GM12878 (cell line): ENCODE data around the gene MACROD2. TPM values are rescaled to one million over a fixed set of nuclear protein-coding genes. Genes with fewer than 3 reads are reported as not detected.
A peak's percentile ranks its signal among the peaks of the same experiment; 100 is the strongest.

Experiments
- ATAC-seq: fragments of 200-7000 bp; cut with Tn5 transposase; 3 replicates; pipeline ENCODE4 v1.9.1; 2020; ENCODE audit warnings: mild to moderate bottlenecking, moderate library complexity
- BruUV-seq: library from RNA; stranded (reverse); fragments of 400-500 nt; replicated peaks from 2 replicates; lab custom pipeline; 2021; lab: Mats Ljungman, UMichigan
- CTCF ChIA-PET: fragments of 300-600 bp; sonication (Branson Sonifier 250); formaldehyde crosslinking; extraction: SDS; loops from one replicate; lab custom pipeline; 2021; ENCODE audit warnings: inconsistent platforms; lab: Yijun Ruan, JAX
- POLR2A ChIA-PET: fragments of 350-600 bp; formaldehyde crosslinking; extraction: SDS; loops from one replicate; lab custom pipeline; 2021; ENCODE audit warnings: inconsistent platforms; lab: Charles Lee
- RAD21 ChIA-PET: fragments of 300-600 bp; sonication (Branson Sonifier 250); formaldehyde crosslinking; loops from one replicate; lab custom pipeline; 2023; ENCODE audit warnings: antibody characterized with exemption; ENCODE audit not compliant: unreplicated experiment; lab: Charles Lee
- SMC1A ChIA-PET: fragments of 300-600 bp; sonication (Branson Sonifier 250); formaldehyde crosslinking; loops from one replicate; lab custom pipeline; 2023; ENCODE audit not compliant: unreplicated experiment, uncharacterized antibody; lab: Charles Lee
- DNase-seq: peaks from one replicate; pipeline ENCODE4 v3.0.0-alpha.2; 2011; ENCODE audit warnings: low read depth, low spot score
- FAIRE-seq: peaks from 3 replicates; lab custom pipeline; 2011; peaks lifted over from hg19 to GRCh38; lab: Jason Lieb, UNC
- H2AFZ ChIP-seq: 2 replicates; pipeline ENCODE4 v1.6.0; 2011; ENCODE audit warnings: low read depth, low read length, control low read depth; ENCODE audit not compliant: control insufficient read depth
- H3K27ac ChIP-seq: 2 replicates; pipeline ENCODE4 v1.5.1; 2011; ENCODE audit warnings: control low read depth; ENCODE audit not compliant: control insufficient read depth, insufficient read depth
- H3K27me3 ChIP-seq, 2 experiments: replicated peaks in 1 of 2; 2 replicates each; pipeline versions ENCODE4 v1.6.0 to v1.6.1; 2011; ENCODE audit warnings: low read length in 1 of 2; ENCODE audit not compliant: control insufficient read depth in 2 of 2, insufficient read depth in 2 of 2
- H3K36me3 ChIP-seq, 2 experiments: 2 replicates each; pipeline ENCODE4 v1.5.1; 2011; ENCODE audit warnings: low read length in 1 of 2; ENCODE audit not compliant: control insufficient read depth in 2 of 2, insufficient read depth in 2 of 2
- H3K4me1 ChIP-seq: 2 replicates; pipeline ENCODE4 v1.6.1; 2011; ENCODE audit warnings: mild to moderate bottlenecking, low read length, moderate library complexity, mixed read lengths; ENCODE audit not compliant: control insufficient read depth, insufficient read depth
- H3K4me2 ChIP-seq: 2 replicates; pipeline ENCODE4 v1.6.0; 2011; ENCODE audit warnings: control low read depth; ENCODE audit not compliant: control insufficient read depth, insufficient read depth
- H3K4me3 ChIP-seq: fragments of 200-600 bp; sonication (generic); 2 replicates; pipeline ENCODE4 v1.5.1; 2016
- H3K79me2 ChIP-seq: 2 replicates; pipeline ENCODE4 v1.6.0; 2011; ENCODE audit warnings: low read length; ENCODE audit not compliant: control insufficient read depth, insufficient read depth
- H3K9ac ChIP-seq: 2 replicates; pipeline ENCODE4 v1.8.0; 2011; ENCODE audit warnings: low read length, control low read depth, mixed read lengths; ENCODE audit not compliant: control insufficient read depth, insufficient read depth
- H3K9me3 ChIP-seq: replicated peaks from 3 replicates; pipeline ENCODE4 v1.5.1; 2011; ENCODE audit warnings: mild to moderate bottlenecking, low read length; ENCODE audit not compliant: control insufficient read depth, insufficient read depth
- H4K20me1 ChIP-seq: 2 replicates; pipeline ENCODE4 v1.6.0; 2011; ENCODE audit not compliant: control insufficient read depth, insufficient read depth
- BACH1 ChIP-seq: fragments of 450-650 bp; IDR thresholded peaks from 2 replicates; pipeline ENCODE4 v1.6.1; 2017; ENCODE audit warnings: mild to moderate bottlenecking, borderline replicate concordance
- DPF2 ChIP-seq: fragments of 450-650 bp; IDR thresholded peaks from 2 replicates; pipeline ENCODE4 v1.6.1; 2017; ENCODE audit warnings: mild to moderate bottlenecking
- IKZF2 ChIP-seq, 2 experiments: fragments of 450-650 bp; IDR thresholded peaks; 2 replicates each; pipeline ENCODE4 v1.6.1; 2017; ENCODE audit warnings: mild to moderate bottlenecking in 2 of 2, moderate library complexity in 2 of 2
- MXI1 ChIP-seq: fragments of 150-350 bp; IDR thresholded peaks from 2 replicates; pipeline ENCODE4 v1.6.1; 2011; ENCODE audit warnings: low read depth, mild to moderate bottlenecking, inconsistent platforms, low read length, improper control_type of control experiment
- RAD51 ChIP-seq: fragments of 450-650 bp; IDR thresholded peaks from 2 replicates; pipeline ENCODE4 v1.6.1; 2016; ENCODE audit warnings: moderate library complexity, mild to moderate bottlenecking, inconsistent platforms
- SIX5 ChIP-seq: IDR thresholded peaks from 2 replicates; pipeline ENCODE4 v1.6.1; 2011; ENCODE audit warnings: mild to moderate bottlenecking, low read depth, low read length, moderate library complexity; ENCODE audit not compliant: severe bottlenecking
- STAT1 ChIP-seq: fragments of 450-650 bp; conservative IDR thresholded peaks from 2 replicates; pipeline ENCODE4 v1.6.1; 2014; ENCODE audit warnings: antibody characterized with exemption, mild to moderate bottlenecking
- WGBS: methylation state at CpG from one replicate; pipeline ENCODE4 v1.1.6; 2016; ENCODE audit warnings: low lambda C conversion rate; ENCODE audit not compliant: insufficient replicate concordance, insufficient coverage; ENCODE audit errors: missing lambda C conversion rate; 5-methylcytosine and 5-hydroxymethylcytosine counted together
- in situ Hi-C: fragments of 300-500 bp; cut with MboI; formaldehyde crosslinking; loops from 9 replicates; pipeline ENCODE4 v1.14.3; 2018; ENCODE audit warnings: mixed read lengths
- intact Hi-C: fragments of 100-400 bp; cut with micrococcal nuclease; formaldehyde crosslinking; loops from one replicate; pipeline ENCODE4 v1.14.2; 2022; ENCODE audit not compliant: unreplicated experiment
- polyA plus RNA-seq, 11 experiments: library from polyadenylated mRNA; depleted of rRNA in 4 of 11; unstranded in 6 of 11; stranded (reverse) in 5 of 11; fragments of >200 nt; fragmentation: Nextera tagmentation in 4 of 11; fragmentation: Illumina TruSeq in 1 of 11; extraction: Ambion mirVana in 4 of 11; extraction: Trizol in 1 of 11; gene quantifications; 1 replicate in 1 of 11; 2 replicates in 10 of 11; pipeline versions ENCODE4 v1.2.1 to v1.2.3, GENCODE V29; 2011 to 2016; ENCODE audit warnings: inconsistent platforms in 2 of 11, missing spikeins in 2 of 11, low read depth in 1 of 11
- total RNA-seq, 4 experiments: library from RNA; depleted of rRNA in 3 of 4; stranded (reverse); fragments of >200 nt in 3 of 4; fragmentation: Illumina TruSeq in 1 of 4; extraction: Trizol in 1 of 4; gene quantifications; 2 replicates each; pipeline versions ENCODE4 v1.2.1 to v1.2.3, GENCODE V29; 2013 to 2021
- TF ChIP-seq, protein P1 (sequence below): fragments of 450-650 bp; conservative IDR thresholded peaks from 2 replicates; pipeline ENCODE4 v1.6.1; 2017; ENCODE audit warnings: mild to moderate bottlenecking, moderate library complexity
- TF ChIP-seq, protein P2 (sequence below): fragments of 450-650 bp; IDR thresholded peaks from 2 replicates; pipeline ENCODE4 v1.6.1; 2017; ENCODE audit warnings: mild to moderate bottlenecking, low read depth, inconsistent platforms; ENCODE audit not compliant: poor library complexity, severe bottlenecking

MACROD2 gene
- total and polyA plus RNA-seq, 10 of the 15 experiments (the other 5 are each of a cell fraction or from before 2014, with no cell fraction given): 1.1 to 21.5 (median 2.2) TPM

DNA sequence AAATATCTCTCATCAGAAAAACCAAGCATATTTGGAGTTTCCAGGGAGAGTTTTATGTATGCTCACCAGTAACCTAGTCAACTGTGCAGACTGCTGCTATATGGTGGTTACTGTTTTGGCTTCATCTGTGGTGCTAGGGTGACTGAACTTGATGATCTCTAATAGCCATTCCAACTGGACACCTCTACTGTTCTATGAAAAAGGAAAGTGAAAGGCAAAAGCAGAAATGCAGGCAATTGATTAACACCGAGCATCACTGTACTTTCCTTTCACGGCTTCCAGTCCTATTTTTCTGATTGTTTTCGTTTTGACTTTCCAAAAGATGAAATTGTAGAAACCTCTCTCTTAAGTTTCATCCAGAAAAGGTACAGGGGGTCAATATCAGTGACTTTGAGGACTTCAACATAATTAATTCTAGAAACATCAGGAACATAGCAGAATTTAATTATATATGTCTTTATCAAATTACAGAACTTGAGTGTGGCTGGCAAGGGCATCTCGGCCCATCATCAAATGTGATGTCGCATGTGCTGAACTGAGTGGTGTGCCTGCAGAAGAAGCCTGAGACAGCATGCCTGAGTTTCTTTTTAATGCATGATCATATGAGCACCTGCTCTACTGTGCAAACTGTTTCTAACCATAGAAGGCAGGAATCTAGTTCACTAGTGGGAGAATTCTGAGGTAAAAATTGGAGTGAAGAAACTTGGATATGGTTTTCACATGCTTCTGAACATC lies 806.4 kb downstream of the MACROD2 start:
- in situ Hi-C loops (no loop called here), intact Hi-C loops (no loop called here)
- WGBS: 43% methylated on average over 5 of the region's 5 CpGs
- H3K79me2 ChIP-seq: no peaks in the 10 kb centered on the region
- FAIRE-seq (peak; percentile 41), DNase-seq (peak; percentile 4), ATAC-seq (peak; percentile 85)
- peaks cover 4% of the 10 kb centered on the region; the same call in 1 of the 3 replicates for H3K9me3 ChIP-seq
- ChIA-PET CTCF (no interaction called here), POLR2A (no interaction called here), SMC1A (no interaction called here), RAD21 (no interaction called here)
- H3K27ac ChIP-seq: no peak overlapping the region
- no peak overlapping the region for H3K9ac ChIP-seq
- no peaks in the 10 kb centered on the region for H3K36me3 ChIP-seq
- H3K27me3 ChIP-seq: no peaks in the 10 kb centered on the region
- H3K4me2 ChIP-seq: no peak overlapping the region
- no TSS peak for BruUV-seq
- H3K4me1 ChIP-seq: no peaks in the 10 kb centered on the region; the same call in 1 of the 2 replicates
- TF ChIP-seq BACH1 (no peak), IKZF2 (IDR thresholded peaks at IDR 0.05) (no peak)
- TF ChIP-seq, protein P1, sequence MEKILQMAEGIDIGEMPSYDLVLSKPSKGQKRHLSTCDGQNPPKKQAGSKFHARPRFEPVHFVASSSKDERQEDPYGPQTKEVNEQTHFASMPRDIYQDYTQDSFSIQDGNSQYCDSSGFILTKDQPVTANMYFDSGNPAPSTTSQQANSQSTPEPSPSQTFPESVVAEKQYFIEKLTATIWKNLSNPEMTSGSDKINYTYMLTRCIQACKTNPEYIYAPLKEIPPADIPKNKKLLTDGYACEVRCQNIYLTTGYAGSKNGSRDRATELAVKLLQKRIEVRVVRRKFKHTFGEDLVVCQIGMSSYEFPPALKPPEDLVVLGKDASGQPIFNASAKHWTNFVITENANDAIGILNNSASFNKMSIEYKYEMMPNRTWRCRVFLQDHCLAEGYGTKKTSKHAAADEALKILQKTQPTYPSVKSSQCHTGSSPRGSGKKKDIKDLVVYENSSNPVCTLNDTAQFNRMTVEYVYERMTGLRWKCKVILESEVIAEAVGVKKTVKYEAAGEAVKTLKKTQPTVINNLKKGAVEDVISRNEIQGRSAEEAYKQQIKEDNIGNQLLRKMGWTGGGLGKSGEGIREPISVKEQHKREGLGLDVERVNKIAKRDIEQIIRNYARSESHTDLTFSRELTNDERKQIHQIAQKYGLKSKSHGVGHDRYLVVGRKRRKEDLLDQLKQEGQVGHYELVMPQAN: no peak
- no peaks in the 10 kb centered on the region for H4K20me1 ChIP-seq
- no peak overlapping the region for H3K4me3 ChIP-seq
- H2AFZ ChIP-seq: peak overlapping the region; percentile 21

DNA sequence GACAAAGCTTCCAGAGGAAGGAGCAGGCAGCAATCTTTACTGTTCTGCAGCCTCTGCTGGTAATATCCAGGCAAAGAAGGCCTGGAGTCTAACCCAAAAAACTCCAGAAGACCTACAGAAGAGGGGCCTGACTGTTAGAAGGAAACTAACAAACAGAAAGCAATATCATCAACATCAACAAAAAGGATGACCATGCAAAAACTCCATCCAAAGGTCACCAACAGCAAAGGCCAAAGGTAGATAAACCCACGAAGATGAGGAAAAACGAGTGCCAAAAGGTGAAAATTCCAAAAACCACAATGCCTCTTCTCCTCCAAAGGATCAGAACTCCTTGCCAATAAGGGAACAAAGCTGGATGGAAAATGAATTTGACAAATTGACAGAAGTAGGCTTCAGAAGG lies 811.9 kb downstream of the MACROD2 start:
- Histone ChIP-seq H2AFZ (no peak overlapping the region), H4K20me1 (no peaks in the 10 kb centered on the region), H3K9me3 (peaks cover 4% of the 10 kb centered on the region; the same call in 1 of the 3 replicates), H3K4me3 (no peak overlapping the region), H3K79me2 (no peaks in the 10 kb centered on the region), H3K9ac (no peak overlapping the region), H3K27ac (no peak overlapping the region), H3K4me2 (no peak overlapping the region), H3K4me1 (no peaks in the 10 kb centered on the region), H3K27me3 (no peaks in the 10 kb centered on the region), H3K36me3 (no peaks in the 10 kb centered on the region)
- no TSS peak for BruUV-seq
- in situ Hi-C loops: no loop called here
- FAIRE-seq: no peak
- intact Hi-C loops: no loop called here
- DNase-seq: no peak
- ChIA-PET CTCF (no interaction called here), RAD21 (no interaction called here), POLR2A (no interaction called here), SMC1A (interaction anchor here (1.0 kb wide), 1 partner anchor 43 kb away, joined by 3 read pairs; no protein-coding TSS in a partner anchor)
- TF ChIP-seq DPF2: no peak
- TF ChIP-seq RAD51: no peak
- TF ChIP-seq SIX5: no peak
- TF ChIP-seq, protein P2, sequence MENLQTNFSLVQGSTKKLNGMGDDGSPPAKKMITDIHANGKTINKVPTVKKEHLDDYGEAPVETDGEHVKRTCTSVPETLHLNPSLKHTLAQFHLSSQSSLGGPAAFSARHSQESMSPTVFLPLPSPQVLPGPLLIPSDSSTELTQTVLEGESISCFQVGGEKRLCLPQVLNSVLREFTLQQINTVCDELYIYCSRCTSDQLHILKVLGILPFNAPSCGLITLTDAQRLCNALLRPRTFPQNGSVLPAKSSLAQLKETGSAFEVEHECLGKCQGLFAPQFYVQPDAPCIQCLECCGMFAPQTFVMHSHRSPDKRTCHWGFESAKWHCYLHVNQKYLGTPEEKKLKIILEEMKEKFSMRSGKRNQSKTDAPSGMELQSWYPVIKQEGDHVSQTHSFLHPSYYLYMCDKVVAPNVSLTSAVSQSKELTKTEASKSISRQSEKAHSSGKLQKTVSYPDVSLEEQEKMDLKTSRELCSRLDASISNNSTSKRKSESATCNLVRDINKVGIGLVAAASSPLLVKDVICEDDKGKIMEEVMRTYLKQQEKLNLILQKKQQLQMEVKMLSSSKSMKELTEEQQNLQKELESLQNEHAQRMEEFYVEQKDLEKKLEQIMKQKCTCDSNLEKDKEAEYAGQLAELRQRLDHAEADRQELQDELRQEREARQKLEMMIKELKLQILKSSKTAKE: no peak
- TF ChIP-seq STAT1: no peak
- no peak for TF ChIP-seq MXI1
- no peak for ATAC-seq
- 2% methylated on average over 2 of the region's 2 CpGs for WGBS
